Neural cell (in vitro differentiated cells): ENCODE measurements around the gene TSPAN9. TPM values are rescaled to one million over a fixed set of nuclear protein-coding genes. Genes with fewer than 3 reads are reported as not detected.
A peak's percentile ranks its signal among the peaks of the same experiment; 100 is the strongest.

ENCODE experiments used
- H2AFZ ChIP-seq: fragments of 200-600, 300-800 bp; sonication (generic), shearing (Covaris generic); 2 replicates; pipeline ENCODE4 v1.6.0; 2014; ENCODE audit warnings: low read depth, mild to moderate bottlenecking, antibody characterized with exemption, low read length, moderate library complexity
- H3F3A ChIP-seq: fragments of 200-600 bp; shearing (Covaris generic); 2 replicates; pipeline ENCODE4 v1.6.1; 2016; ENCODE audit warnings: mild to moderate bottlenecking, moderate library complexity, mixed read lengths, antibody characterized with exemption, low read length; ENCODE audit not compliant: insufficient read depth, poor library complexity, severe bottlenecking
- H3K27ac ChIP-seq: fragments of 200-600, 300-800 bp; sonication (generic), shearing (Covaris generic); 2 replicates; pipeline ENCODE4 v1.5.1; 2014; ENCODE audit warnings: mild to moderate bottlenecking, low read length, moderate library complexity
- H3K27me3 ChIP-seq: fragments of 300-800, 200-600 bp; sonication (generic), shearing (Covaris generic); 2 replicates; pipeline ENCODE4 v1.6.0; 2014; ENCODE audit warnings: mild to moderate bottlenecking, low read depth, low read length, moderate library complexity; ENCODE audit not compliant: insufficient read depth
- H3K36me3 ChIP-seq: fragments of 300-800, 200-600 bp; sonication (generic), shearing (Covaris generic); 2 replicates; pipeline ENCODE4 v1.5.1; 2014; ENCODE audit warnings: mild to moderate bottlenecking, antibody characterized with exemption, low read length, moderate library complexity; ENCODE audit not compliant: insufficient read depth
- H3K4me2 ChIP-seq: fragments of 300-800, 200-600 bp; sonication (generic), shearing (Covaris generic); 2 replicates; pipeline ENCODE4 v1.6.0; 2014; ENCODE audit warnings: mild to moderate bottlenecking, low read length
- H3K4me3 ChIP-seq: fragments of 300-800, 200-600 bp; sonication (generic), shearing (Covaris generic); 2 replicates; pipeline ENCODE4 v1.5.1; 2014; ENCODE audit warnings: mild to moderate bottlenecking, low read length, moderate library complexity
- H3K79me2 ChIP-seq: fragments of 200-600 bp; shearing (Covaris generic); replicated peaks from 2 replicates; pipeline ENCODE4 v1.6.0; 2014; ENCODE audit warnings: mild to moderate bottlenecking, low read length, moderate library complexity; ENCODE audit not compliant: insufficient read depth
- H3K9ac ChIP-seq: fragments of 300-800, 200-600 bp; sonication (generic), shearing (Covaris generic); 2 replicates; pipeline ENCODE4 v1.6.1; 2016; ENCODE audit warnings: mild to moderate bottlenecking, low read length, mixed read lengths
- H3K9me2 ChIP-seq: fragments of 200-600 bp; shearing (Covaris generic); 2 replicates; pipeline ENCODE4 v1.6.1; 2016; ENCODE audit warnings: mild to moderate bottlenecking, low read length, mixed read lengths; ENCODE audit not compliant: insufficient read depth
- H3K9me3 ChIP-seq: fragments of 200-600, 300-800 bp; sonication (generic), shearing (Covaris generic); 2 replicates; pipeline ENCODE4 v1.6.1; 2016; ENCODE audit warnings: mild to moderate bottlenecking, mixed run types, low read length, moderate library complexity, mixed read lengths
- H4K20me1 ChIP-seq: fragments of 200-600 bp; shearing (Covaris generic); 2 replicates; pipeline ENCODE4 v1.6.1; 2016; ENCODE audit warnings: mild to moderate bottlenecking, mixed run types; ENCODE audit not compliant: insufficient read depth
- CTCF ChIP-seq: fragments of 450-650 bp; IDR thresholded peaks from 2 replicates; pipeline ENCODE4 v1.5.1; 2014; ENCODE audit warnings: antibody characterized with exemption, mild to moderate bottlenecking, moderate library complexity; ENCODE audit not compliant: poor library complexity, severe bottlenecking
- EP300 ChIP-seq: fragments of 450-650 bp; conservative IDR thresholded peaks from 2 replicates; pipeline ENCODE4 v1.6.1; 2014; ENCODE audit warnings: antibody characterized with exemption, mild to moderate bottlenecking, moderate library complexity; ENCODE audit not compliant: poor library complexity, severe bottlenecking
- EZH2 ChIP-seq: fragments of 200-600, 300-800 bp; shearing (Covaris generic), sonication (generic); IDR thresholded peaks from 2 replicates; pipeline ENCODE4 v1.6.1; 2014; ENCODE audit warnings: antibody characterized with exemption, low read length, borderline replicate concordance, mild to moderate bottlenecking; ENCODE audit not compliant: insufficient read depth, poor library complexity, severe bottlenecking
- MXI1 ChIP-seq: fragments of 450-650 bp; conservative IDR thresholded peaks from 2 replicates; pipeline ENCODE4 v1.6.1; 2014; ENCODE audit warnings: antibody characterized with exemption, mild to moderate bottlenecking; ENCODE audit not compliant: poor library complexity, severe bottlenecking
- POLR2AphosphoS5 ChIP-seq: IDR thresholded peaks from 2 replicates; pipeline ENCODE4 v1.6.1; 2012
- RAD21 ChIP-seq: fragments of 450-650 bp; conservative IDR thresholded peaks from 2 replicates; pipeline ENCODE4 v1.6.1; 2014; ENCODE audit warnings: antibody characterized with exemption, mild to moderate bottlenecking, moderate library complexity
- REST ChIP-seq: IDR thresholded peaks from 2 replicates; pipeline ENCODE4 v1.6.1; 2012; ENCODE audit warnings: borderline replicate concordance
- SMC3 ChIP-seq: fragments of 450-650 bp; conservative IDR thresholded peaks from 2 replicates; pipeline ENCODE4 v1.6.1; 2014; ENCODE audit warnings: antibody characterized with exemption, mild to moderate bottlenecking, moderate library complexity; ENCODE audit not compliant: poor library complexity
- TAF1 ChIP-seq: IDR thresholded peaks from 2 replicates; pipeline ENCODE4 v1.6.1; 2012; ENCODE audit warnings: low read depth
- polyA plus RNA-seq: library from polyadenylated mRNA; depleted of rRNA; stranded (reverse); fragments of >200 nt; gene quantifications from 2 replicates; pipeline ENCODE4 v1.2.3, GENCODE V29; 2014

The TSPAN9 gene
- polyA plus RNA-seq, 1 donor from 2014 or later: 11.9 TPM

GRCh38 chr12:3041558-3042164 is 35.5 kb upstream of the TSPAN9 start:
- no peak overlapping the region for H3K4me3 ChIP-seq
- no peak overlapping the region for H3K4me2 ChIP-seq
- H3K9me3 ChIP-seq: no peaks in the 10 kb centered on the region
- no peaks in the 10 kb centered on the region for H4K20me1 ChIP-seq
- H3K27ac ChIP-seq: no peak overlapping the region
- H3K36me3 ChIP-seq: no peaks in the 10 kb centered on the region
- TF ChIP-seq SMC3: peak; percentile 66
- TF ChIP-seq EP300: no peak
- TF ChIP-seq RAD21: peak; percentile 69
- TF ChIP-seq CTCF: peak; percentile 68
- H3F3A ChIP-seq: no peaks in the 10 kb centered on the region
- H3K9ac ChIP-seq: no peak overlapping the region
- H3K27me3 ChIP-seq: no peaks in the 10 kb centered on the region
- H3K79me2 ChIP-seq: no peaks in the 10 kb centered on the region
- no peaks in the 10 kb centered on the region for H3K9me2 ChIP-seq
- no peak overlapping the region for H2AFZ ChIP-seq

DNA sequence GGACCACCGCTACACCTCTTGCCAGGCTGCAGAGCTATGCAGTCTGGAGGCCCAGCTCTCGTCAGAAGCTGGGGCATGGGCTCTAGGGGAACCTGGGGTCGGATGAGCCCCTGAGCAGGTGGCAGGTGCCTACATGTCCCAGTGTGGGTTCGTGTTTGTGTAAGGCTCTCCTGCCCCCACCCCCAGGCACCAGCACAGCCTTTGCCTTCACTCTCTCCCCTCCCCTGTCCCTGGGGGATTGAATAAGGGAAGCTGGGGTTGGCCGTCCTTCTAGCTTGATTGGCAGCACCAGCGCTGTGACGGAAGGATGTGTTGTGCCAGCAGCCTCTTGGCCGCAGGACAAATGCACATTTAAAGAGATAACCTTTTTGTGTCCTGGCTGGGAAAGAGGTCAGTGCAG is 34.8 kb upstream of the TSPAN9 start:
- no peaks in the 10 kb centered on the region for H3K9me2 ChIP-seq
- TF ChIP-seq EZH2: no peak
- TF ChIP-seq RAD21: no peak
- no peak for TF ChIP-seq SMC3
- TF ChIP-seq TAF1: no peak
- no peak for TF ChIP-seq EP300
- TF ChIP-seq MXI1: no peak
- no peak for TF ChIP-seq REST
- TF ChIP-seq CTCF: no peak
- TF ChIP-seq POLR2AphosphoS5: no peak
- no peaks in the 10 kb centered on the region for H3F3A ChIP-seq
- H2AFZ ChIP-seq: no peak overlapping the region
- no peaks in the 10 kb centered on the region for H4K20me1 ChIP-seq
- H3K9ac ChIP-seq: peak overlapping the region; percentile 2
- no peak overlapping the region for H3K4me3 ChIP-seq
- no peaks in the 10 kb centered on the region for H3K79me2 ChIP-seq
- H3K4me2 ChIP-seq: no peak overlapping the region
- no peak overlapping the region for H3K27ac ChIP-seq
- no peaks in the 10 kb centered on the region for H3K36me3 ChIP-seq
- no peaks in the 10 kb centered on the region for H3K27me3 ChIP-seq
- no peaks in the 10 kb centered on the region for H3K9me3 ChIP-seq
